Measurements from ENCODE around the gene ZC3H10.

- TF ChIP-seq CTCF (conservative IDR thresholded peaks at IDR 0.05; ENCODE audit: low read length) (no peak), EZH2phosphoT487 (IDR thresholded peaks at IDR 0.05; ENCODE audit: borderline replicate concordance, low read depth, low read length) (no peak)
Observed at GRCh38 chr12:56150563-56150962, 32.5 kb downstream of the ZC3H10 start.

Data from OCI-LY7 (cell line).